NCI-H69 (cell line): ENCODE measurements around the gene ABCB11.
A peak's percentile ranks its signal among the peaks of the same experiment; 100 is the strongest.
"Not testable (repeated sequence)": the region's sequence is repeated elsewhere in the genome, so short reads cannot be mapped to it uniquely, and the experiment has no call there.

Experiments
- DNase-seq: peaks from one replicate; lab custom pipeline; 2025; lab: John Stamatoyannopoulos, UW

ABCB11 gene

DNA sequence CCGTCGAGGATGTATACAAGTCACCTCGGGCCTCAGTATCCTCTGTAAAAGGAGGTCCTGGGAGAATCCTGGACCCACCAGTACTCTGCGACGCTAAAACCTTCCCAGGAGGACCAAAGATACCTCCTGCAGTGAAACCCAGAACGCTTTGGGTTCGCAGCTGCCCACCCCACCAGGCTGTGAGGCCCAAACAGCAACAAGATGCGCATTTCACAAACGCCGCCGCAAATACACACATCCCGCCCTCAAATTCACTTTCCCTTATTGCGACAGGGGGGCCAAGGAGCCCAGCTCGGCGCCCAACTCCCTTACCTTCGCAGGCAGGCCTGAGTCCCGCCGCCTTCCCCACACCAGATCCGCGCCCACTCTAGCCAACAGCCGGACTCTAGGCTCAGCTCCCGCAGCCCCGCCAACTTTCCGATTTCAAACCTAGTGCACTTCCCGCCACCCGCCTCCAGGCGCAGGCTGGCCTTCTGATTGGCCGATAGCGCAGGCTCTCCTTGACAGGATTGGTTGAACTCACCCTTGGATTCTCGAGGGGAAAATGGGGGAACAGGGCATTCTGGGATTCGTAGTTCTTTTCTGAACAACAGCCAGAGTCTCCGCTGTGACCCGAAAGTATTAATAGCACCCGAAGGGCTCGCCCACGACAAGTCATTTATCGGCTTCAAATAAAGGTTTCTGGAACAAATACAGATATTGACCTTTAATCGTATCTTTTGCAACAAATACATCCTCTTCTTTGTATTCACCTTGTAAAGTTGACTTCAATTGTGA, 140.9 kb downstream of the ABCB11 start, which contains the start of gene SPC25:
TSS of gene SPC25 (minus strand) at position 425 of the 777 bp plus-strand sequence. CDS start 911 bp downstream, outside the sequence.
- DNase-seq = peak; percentile 96

DNA sequence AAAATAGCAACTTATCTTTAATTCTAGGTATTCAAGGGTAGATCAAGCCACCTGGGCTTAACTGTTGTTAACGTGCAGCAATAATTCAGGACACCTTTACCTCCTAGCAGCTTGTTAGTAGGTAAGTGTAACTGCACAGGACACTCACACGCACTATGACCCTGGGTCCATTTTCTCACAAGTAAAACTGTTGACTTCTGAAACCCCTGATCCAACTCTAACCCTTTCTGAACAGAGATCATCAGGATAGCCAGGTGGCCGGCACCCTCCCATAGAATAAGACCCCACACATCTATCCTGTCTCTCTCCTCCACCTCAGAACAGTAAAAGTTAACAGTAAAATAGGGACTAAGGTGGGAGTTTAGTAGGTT, 141.5 kb downstream of the ABCB11 start:
- DNase-seq = peak; percentile 9

DNA sequence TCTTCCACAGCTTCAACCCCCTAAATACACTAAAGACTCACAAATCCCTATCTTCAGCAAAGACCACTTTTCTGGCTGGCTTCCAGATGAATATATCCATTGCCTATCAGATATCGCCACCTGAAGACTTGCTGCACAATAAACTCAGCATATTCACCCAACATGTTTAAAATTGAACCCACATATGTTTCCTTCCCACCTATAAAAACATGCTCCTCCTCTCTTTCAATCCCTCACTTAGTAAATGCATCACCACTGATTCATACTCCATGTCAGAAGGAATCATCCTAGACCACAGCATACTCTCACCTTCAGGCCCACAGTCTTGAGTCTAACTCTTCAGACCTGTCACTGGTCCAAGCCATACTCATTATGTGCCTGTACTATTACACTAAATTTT, 146.1 kb downstream of the ABCB11 start:
- no peak for DNase-seq

DNA sequence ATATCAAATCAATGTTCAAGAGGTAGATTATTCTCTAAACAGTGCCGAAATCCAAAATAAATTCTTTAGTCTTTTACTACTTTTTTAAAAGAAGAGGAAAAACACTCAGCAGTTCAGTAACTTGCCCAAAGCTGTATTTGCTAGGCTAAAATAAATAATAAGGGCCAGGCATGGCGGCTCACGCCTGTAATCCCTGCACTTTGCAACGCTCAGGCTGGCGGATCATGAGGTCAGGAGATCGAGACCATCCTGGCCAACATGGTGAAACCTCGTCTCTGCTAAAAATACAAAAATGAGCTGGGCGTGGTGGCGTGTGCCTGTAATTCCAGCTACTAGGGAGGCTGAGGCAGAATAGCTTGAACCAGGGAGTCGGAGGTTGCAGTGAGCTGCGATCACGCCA, 149.0 kb downstream of the ABCB11 start:
- DNase-seq = not testable (repeated sequence)

DNA sequence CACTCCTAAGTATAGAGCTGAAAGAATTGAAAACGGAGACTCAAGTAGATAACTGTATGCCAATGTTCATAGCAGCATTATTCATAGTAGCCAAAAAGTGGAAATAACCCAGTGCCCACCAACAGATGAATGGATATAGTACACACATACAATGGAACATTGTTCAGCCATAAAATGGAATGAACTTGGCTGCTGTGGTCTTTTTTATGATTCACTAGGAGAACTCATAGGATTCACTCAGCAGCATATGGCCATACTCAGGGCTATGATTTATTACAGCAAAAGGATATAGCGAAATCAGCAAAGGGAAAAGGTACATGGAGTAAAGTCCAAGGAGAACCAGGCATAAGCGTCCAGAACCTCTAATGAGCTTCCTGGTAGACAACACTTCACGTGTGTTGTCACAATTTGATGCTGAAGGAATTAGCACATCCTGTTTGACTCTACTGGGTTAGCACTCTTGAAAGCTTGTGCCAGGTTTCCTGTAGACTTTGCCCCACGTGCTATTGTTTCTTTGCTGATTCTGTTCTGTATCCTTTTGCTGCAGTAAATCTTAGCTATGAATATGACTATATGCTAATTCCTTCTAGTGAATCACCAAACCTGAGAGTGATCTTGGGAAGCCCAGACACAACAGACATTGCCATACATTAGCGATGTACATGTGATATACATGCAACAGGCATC, 156.6 kb downstream of the ABCB11 start:
- DNase-seq = no peak

DNA sequence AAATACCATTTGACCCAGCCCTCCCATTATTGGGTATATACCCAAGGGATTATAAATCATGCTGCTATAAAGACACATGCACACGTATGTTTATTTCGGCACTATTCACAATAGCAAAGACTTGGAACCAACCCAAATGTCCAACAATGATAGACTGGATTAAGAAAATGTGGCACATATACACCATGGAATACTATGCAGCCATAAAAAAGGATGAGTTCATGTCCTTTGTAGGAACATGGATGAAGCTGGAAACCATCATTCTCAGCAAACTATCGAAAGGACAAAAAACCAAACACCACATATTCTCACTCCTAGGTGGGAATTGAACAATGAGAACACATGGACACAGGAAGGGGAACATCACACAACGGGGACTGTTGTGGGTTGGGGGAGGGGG, 160.3 kb downstream of the ABCB11 start:
- not testable (repeated sequence) for DNase-seq
